Activated T-cell treated with anti-CD3 and anti-CD28 coated beads for 4 hours (primary cell): Measurements from ENCODE around the gene MAN2A2.

Experiments used
- DNase-seq: peaks from one replicate; pipeline ENCODE4 v3.0.0-alpha.2; 2020

The MAN2A2 gene

DNA sequence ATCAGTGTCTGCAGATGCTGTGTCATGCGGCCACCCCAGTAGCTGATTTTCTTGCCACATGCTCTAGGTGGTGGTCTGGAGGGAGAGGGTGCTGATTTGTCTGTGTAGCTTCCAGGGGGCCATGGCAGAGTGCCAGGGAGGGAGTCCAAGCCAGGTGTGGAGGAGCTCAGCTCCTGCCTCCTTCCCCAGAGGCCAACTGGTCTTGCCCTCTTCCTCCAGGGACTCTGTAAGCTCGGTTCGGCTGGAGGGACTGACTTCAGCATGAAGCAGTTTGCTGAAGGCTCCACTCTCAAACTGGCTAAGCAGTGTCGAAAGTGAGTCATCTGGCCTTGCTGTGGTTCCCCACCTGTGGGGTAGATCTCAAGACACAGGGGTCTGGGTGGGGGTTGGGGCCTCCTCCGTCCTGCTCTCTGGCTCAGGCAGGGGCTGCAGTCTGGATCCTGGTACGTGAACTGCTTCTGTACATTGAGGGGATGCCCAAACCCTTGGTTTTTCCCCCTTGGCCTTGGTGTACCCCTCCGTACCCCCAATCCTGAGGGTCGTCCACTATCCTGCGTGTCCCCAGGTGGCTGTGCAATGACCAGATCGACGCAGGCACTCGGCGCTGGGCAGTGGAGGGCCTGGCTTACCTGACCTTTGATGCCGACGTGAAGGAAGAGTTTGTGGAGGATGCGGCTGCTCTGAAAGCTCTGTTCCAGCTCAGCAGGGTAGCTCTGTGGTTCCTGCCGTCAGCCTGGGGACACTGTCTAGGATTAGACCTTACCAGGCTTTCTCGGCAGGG, 44.7 kb downstream of the MAN2A2 start:
- DNase-seq: no peak

- DNase-seq: no peak
Observed at GRCh38 chr15:90948506-90948905, 45.4 kb downstream of the MAN2A2 start.

- no peak for DNase-seq
Observed at GRCh38 chr15:90949979-90950675, 47.0 kb downstream of the MAN2A2 start.

- no peak for DNase-seq
Observed at GRCh38 chr15:90950676-90951075, 47.6 kb downstream of the MAN2A2 start.

GRCh38 chr15:90952901-90953677, 50.0 kb downstream of the MAN2A2 start:
- DNase-seq: no peak

DNA sequence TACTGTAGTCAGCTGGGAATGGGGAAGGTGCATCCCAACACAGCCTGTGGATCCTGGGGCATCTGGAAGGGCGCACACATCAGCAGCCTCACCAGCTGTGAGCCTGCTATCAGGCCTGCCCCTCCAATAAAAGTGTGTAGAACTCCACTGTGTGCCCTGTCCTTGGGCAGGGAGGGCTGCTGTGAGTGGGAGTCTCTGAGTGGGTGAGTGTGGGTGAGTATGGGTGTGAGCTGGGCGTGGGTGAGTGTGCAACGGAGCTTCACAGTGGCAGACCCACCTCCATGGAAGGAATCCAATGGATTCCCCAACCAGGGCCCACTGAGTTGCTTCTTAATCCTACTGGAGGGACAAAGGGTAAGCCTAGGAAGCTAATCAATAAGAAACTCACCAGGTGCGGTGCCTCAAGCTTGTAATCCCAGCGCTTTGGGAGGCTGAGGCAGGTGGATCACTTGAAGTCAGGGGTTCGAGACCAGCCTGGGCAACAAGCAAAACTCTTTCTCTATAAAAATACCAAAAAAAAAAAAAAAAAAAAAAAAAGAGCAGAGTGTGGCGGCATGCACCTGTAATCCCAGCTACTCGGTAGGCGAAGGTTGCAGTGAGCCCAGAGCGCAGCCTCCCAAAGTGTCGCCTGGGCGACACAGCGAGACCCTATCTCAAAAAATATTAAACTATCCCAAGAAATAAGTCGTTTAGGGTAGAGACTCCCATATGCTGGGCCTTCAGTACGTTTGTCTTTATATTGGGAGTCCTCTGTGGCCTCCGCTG, 51.0 kb downstream of the MAN2A2 start:
- DNase-seq: no peak

- DNase-seq: peak; percentile 76
Observed at GRCh38 chr15:90954712-90955623, 51.9 kb downstream of the MAN2A2 start, which contains the start of gene RCCD1. RCCD1 (plus strand) TSS chr15:90954884; CDS start chr15:90956735, 1,851 bp downstream.

DNA sequence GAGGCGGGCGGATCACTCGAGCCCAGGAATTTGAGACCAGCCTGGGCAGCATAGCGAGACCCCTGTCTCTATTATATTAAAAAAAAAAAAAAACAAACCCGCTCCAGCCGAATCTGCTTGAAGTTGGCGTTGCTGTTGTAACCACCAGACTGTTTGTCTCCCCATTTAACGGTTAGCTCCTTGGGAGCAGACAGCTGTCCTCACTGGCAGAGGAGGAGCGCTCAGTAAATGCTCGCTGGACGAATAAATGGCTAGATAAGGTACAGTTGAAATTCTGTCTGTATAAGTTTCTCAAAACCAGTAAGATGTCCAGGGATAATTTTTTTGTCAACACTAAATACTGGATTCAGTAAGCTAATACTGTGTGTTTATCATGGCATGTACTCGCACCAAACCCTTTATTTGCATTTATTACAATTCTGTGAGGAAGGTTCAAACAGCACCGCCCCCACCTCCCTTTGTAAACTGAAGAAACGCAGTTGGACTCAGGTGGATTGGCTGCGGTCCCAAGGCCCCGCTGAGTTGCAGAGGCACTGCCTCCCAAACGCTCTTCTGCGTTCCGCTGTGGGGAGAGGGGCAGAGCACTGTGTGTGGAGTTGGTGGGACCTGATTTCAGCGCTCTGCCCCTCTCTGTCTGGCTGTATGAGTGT, 52.6 kb downstream of the MAN2A2 start:
- DNase-seq: no peak

GRCh38 chr15:90956274-90957030, 53.4 kb downstream of the MAN2A2 start:
- DNase-seq: peak; percentile 37

DNA sequence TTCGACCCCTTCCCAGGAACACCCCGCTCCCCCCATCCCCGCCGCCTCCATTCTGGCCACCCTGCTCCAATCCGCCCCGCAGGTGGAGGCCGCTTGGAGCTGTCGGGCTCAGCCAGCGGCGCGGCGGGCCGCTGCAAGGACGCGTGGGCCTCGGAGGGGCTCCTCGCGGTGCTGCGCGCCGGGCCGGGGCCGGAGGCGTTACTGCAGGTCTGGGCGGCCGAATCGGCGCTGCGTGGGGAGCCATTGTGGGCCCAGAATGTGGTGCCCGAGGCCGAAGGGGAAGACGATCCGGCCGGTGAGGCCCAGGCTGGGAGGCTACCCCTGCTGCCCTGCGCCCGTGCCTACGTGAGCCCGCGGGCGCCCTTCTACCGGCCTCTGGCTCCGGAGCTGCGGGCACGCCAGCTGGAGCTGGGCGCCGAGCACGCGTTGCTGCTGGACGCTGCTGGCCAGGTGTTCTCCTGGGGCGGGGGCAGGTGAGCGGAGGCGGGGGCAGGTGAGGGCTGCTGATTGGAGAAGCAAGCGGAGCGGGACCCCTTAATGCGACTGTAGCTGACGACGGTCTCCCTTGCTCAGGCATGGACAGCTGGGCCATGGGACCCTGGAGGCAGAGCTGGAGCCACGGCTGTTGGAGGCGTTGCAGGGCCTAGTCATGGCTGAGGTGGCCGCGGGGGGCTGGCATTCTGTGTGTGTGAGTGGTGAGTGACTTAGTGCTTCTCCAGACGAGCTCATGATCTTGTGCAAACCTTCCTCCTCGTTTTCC, 54.1 kb downstream of the MAN2A2 start:
- no peak for DNase-seq

DNA sequence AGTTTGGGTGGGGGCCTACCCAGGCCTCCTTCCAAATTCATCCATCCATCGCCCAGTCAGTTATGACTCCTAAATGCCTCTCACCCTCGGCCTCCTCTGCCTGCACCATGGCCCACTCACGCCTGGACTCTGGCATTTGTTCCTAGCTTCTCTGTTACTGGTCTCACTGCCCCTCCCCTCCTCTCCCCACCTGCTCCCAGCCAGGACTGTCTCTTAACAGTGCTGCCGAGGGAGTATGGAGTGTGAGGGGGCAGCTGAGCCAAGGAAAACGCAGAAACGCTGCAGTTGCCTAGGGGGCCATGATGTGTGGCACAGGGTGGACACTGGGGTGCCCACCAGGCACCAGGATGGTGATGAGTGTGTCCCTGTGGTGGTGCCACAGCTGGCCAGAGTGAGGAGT, 54.7 kb downstream of the MAN2A2 start:
- DNase-seq: no peak

DNA sequence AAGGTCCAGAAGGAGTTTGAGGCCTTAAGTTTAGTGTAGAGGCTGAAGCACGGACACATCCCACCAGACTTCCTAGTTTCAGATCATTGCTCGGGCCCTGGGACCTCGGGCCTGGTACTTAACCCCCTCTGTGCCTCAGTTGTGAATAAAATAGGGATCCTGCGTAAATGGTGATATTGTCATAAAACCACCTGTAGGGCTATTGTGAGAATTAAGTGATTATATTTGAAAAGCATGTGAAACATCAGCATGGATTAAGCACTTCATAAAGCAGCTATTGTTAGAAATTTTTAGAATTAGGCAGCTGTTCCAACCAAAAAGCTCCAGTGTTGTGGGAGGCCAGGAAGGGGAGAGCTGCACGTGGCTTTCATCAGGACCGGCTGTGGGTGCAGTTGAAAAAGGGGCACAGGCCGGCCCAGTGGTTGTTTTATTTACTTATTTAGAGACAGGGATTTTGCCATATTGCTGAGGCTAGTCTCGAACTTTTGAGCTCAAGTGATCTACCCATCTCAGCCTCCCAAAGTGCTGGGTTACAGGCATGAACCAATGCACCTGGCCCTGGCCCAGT, 56.0 kb downstream of the MAN2A2 start:
- no peak for DNase-seq

DNA sequence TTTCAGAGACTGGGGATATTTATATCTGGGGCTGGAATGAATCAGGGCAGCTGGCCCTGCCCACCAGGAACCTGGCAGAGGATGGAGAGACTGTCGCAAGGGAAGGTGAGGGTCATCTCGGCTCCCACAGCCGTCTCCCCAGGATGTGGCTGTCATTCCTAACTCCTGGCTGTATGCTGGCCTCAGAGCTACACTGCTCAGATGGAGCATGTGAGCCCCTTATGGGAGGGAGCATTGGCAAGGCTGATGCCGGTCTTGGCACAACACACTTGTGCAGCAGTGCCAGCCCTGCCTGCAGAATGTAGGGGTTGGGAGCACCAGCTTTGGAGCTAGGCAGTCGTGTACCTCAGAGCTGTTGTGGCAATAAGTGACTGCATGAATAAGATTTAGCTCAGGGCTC, 56.8 kb downstream of the MAN2A2 start:
- DNase-seq: no peak

DNA sequence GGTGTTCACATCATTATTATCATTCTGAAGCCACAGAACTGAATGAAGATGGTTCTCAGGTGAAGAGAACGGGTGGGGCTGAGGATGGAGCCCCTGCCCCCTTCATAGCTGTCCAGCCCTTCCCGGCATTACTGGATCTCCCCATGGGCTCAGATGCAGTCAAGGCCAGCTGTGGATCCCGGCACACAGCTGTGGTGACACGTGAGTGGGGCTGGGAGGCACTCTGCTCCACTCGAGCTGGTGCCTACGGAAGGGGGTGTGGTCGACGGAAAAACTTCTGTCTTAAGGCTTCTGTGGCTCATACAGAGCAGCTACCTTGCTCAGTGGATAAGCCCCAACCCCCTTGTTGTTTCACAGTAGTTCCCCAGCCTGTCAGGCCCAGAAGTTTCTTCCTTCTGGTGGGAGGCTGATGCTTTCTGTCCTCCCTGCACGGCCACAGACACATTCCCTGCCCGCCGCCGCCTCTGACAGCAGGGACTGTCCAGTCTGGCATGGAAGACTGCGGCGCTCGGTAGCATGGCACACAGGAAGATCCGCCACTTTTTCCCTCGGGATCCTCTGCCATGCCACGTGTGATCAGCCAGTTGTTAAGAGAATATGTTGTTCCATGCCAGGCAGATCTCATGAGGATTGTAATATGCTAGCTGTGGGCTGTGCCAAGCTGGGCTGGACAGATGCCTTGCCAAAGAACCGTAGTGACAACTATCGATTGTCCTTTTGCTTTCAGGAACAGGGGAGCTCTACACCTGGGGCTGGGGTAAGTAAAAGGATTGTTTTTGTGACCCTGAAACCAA, 57.4 kb downstream of the MAN2A2 start:
- no peak for DNase-seq

- no peak for DNase-seq
Observed at GRCh38 chr15:90962021-90962420, 58.9 kb downstream of the MAN2A2 start.

- no peak for DNase-seq
Observed at GRCh38 chr15:90966262-90966661, 63.2 kb downstream of the MAN2A2 start.

DNA sequence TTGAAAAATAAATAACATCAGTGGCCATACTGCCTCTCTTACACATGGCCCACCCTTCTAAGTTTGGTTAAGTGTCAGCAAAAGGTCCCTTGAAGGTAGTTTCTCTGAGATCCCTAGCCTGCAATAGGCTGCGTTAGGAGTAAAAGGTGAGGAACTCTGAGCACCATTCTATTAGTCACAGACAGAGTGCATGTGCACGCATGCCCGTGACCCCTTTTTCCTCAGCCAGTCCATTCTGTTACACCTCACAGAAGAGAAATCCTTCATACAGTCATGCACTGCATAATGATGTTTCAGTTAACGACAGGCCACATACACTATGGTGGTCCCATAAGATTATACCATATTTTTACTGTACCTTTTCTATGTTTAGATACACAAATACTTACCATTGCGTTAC, 64.1 kb downstream of the MAN2A2 start:
- no peak for DNase-seq

DNA sequence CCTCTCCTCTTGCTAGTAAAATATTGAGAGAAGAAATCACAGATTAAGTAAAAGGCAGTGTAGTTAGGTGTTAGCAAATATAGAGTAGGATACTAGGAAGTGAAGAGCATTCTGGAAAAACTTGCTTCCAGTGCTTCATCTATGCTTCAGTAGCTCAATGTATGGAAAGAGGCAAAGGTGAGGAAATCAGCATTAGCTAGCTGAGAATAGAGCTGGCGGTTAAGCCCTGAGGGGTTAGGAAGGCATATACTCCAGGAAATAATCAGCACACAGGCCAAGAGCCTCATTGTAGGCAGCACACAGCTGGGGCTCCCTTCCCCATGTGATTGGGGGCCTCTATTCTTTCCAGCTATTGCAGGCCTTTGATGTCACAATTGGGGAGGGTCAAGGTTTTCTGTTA, 65.3 kb downstream of the MAN2A2 start:
- no peak for DNase-seq
